ENCODE data around the gene TPSB2. TPM values are rescaled to one million over a fixed set of nuclear protein-coding genes. Genes with fewer than 3 reads are reported as not detected.

The TPSB2 gene
- total RNA-seq, 1 experiment from 2014 or later, result not detected

GRCh38 chr16:1198194-1198593 is 31.8 kb downstream of the TPSB2 start:
- Histone ChIP-seq H3K9ac (ENCODE audit: low read length) (no peak overlapping the region), H3K4me2 (ENCODE audit: low read length) (no peak overlapping the region), H3K36me3 (ENCODE audit: control insufficient read depth in 1 of 2, insufficient read depth in 2 of 2, low read length in 2 of 2) (no peaks in the 10 kb centered on the region), H2AFZ (ENCODE audit: low read depth, low read length, poor library complexity, severe bottlenecking) (no peak overlapping the region), H3K27ac (ENCODE audit: low read depth, low read length) (peak overlapping the region; percentile 29; the same call in 1 of the 2 replicates), H3K4me1 (ENCODE audit: control insufficient read depth in 1 of 2, insufficient read depth in 2 of 2, low read length in 2 of 2) (peaks cover 12 to 36% of the 10 kb centered on the region in 2 experiments), H3K79me2 (ENCODE audit: insufficient read depth, low read length) (no peaks in the 10 kb centered on the region), H3K27me3 (ENCODE audit: insufficient read depth, low read length) (no peaks in the 10 kb centered on the region), H3K9me3 (ENCODE audit: control insufficient read depth in 1 of 2, insufficient read depth in 1 of 2, low read depth in 1 of 2, low read length in 2 of 2) (no peaks in the 10 kb centered on the region), H3K4me3 (replicated peaks in 1 of 2; ENCODE audit: low read depth in 1 of 2, low read length in 2 of 2) (no peak overlapping the region), H3K9me2 (ENCODE audit: insufficient read depth) (no peaks in the 10 kb centered on the region), H4K20me1 (ENCODE audit: insufficient read depth) (no peaks in the 10 kb centered on the region)
- CTCF ChIA-PET, result interaction anchor here (1.0 kb wide), 1 partner anchor 95 kb away, joined by 5 read pairs; no protein-coding TSS in a partner anchor
- POLR2A ChIA-PET, result no interaction called here
- ATAC-seq (no peak), DNase-seq (ENCODE audit: low read depth, low spot score) (no peak)
- intact Hi-C loops (cut with micrococcal nuclease), result no loop called here
- no TSS peak for BruUV-seq (replicated peaks)
- no peak for TF ChIP-seq FOSL1 (IDR thresholded peaks at IDR 0.05; ENCODE audit: low read depth)
- RAD21 ChIA-PET (ENCODE audit: low non-redundant PET in 1 of 2, low total read pairs in 2 of 2, uncharacterized antibody in 2 of 2, unreplicated experiment in 2 of 2), result no interaction called here

GRCh38 chr16:1197237-1197866 is 32.6 kb downstream of the TPSB2 start:
- ChIA-PET RAD21 (ENCODE audit: low non-redundant PET in 1 of 2, low total read pairs in 2 of 2, uncharacterized antibody in 2 of 2, unreplicated experiment in 2 of 2) (no interaction called here), POLR2A (no interaction called here), CTCF (no interaction called here)
- BruUV-seq (replicated peaks), result no TSS peak
- TF ChIP-seq EGR1 (IDR thresholded peaks at IDR 0.05; ENCODE audit: low read depth) (no peak), POLR2A (IDR thresholded peaks at IDR 0.05; ENCODE audit: borderline replicate concordance, extremely low read depth, insufficient read depth, insufficient read length) (no peak), YY1 (IDR thresholded peaks at IDR 0.05; ENCODE audit: extremely low read depth, insufficient replicate concordance, low read depth, low read length) (no peak), ZFX (IDR thresholded peaks at IDR 0.05) (no peak), ELF1 (IDR thresholded peaks at IDR 0.05; ENCODE audit: borderline replicate concordance, low read depth) (no peak), ZNF274 (IDR thresholded peaks at IDR 0.05; ENCODE audit: low read depth, low read length) (no peak), SP1 (IDR thresholded peaks at IDR 0.05; ENCODE audit: low read depth) (no peak), TCF7L2 (IDR thresholded peaks at IDR 0.05; ENCODE audit: borderline replicate concordance, extremely low read depth, insufficient read depth, insufficient read length) (no peak), CTCF (IDR thresholded peaks at IDR 0.05 in 2 of 3, conservative IDR thresholded peaks at IDR 0.05 in 1 of 3; ENCODE audit: borderline replicate concordance in 1 of 3, insufficient read depth in 1 of 3, low read depth in 2 of 3, low read length in 2 of 3) (no peak), REST (IDR thresholded peaks at IDR 0.05; ENCODE audit: low read depth) (no peak), RAD21 (IDR thresholded peaks at IDR 0.05; ENCODE audit: low read depth) (no peak), FOSL1 (IDR thresholded peaks at IDR 0.05; ENCODE audit: low read depth) (no peak), POLR2AphosphoS5 (IDR thresholded peaks at IDR 0.05; ENCODE audit: low read depth, low read length) (no peak), EZH2 (IDR thresholded peaks at IDR 0.05) (no peak), EZH2phosphoT487 (IDR thresholded peaks at IDR 0.05; ENCODE audit: borderline replicate concordance) (no peak)
- Histone ChIP-seq H3K9me3 (ENCODE audit: control insufficient read depth in 1 of 2, insufficient read depth in 1 of 2, low read depth in 1 of 2, low read length in 2 of 2) (no peaks in the 10 kb centered on the region), H3K79me2 (ENCODE audit: insufficient read depth, low read length) (no peaks in the 10 kb centered on the region), H4K20me1 (ENCODE audit: insufficient read depth) (no peaks in the 10 kb centered on the region), H3K9ac (ENCODE audit: low read length) (no peak overlapping the region), H3K36me3 (ENCODE audit: control insufficient read depth in 1 of 2, insufficient read depth in 2 of 2, low read length in 2 of 2) (no peaks in the 10 kb centered on the region), H3K4me1 (ENCODE audit: control insufficient read depth in 1 of 2, insufficient read depth in 2 of 2, low read length in 2 of 2) (peaks cover 21 to 44% of the 10 kb centered on the region in 2 experiments), H2AFZ (ENCODE audit: low read depth, low read length, poor library complexity, severe bottlenecking) (no peak overlapping the region), H3K27me3 (ENCODE audit: insufficient read depth, low read length) (no peaks in the 10 kb centered on the region), H3K4me2 (ENCODE audit: low read length) (no peak overlapping the region), H3K4me3 (replicated peaks in 1 of 2; ENCODE audit: low read depth in 1 of 2, low read length in 2 of 2) (no peak overlapping the region), H3K27ac (ENCODE audit: low read depth, low read length) (no peak overlapping the region), H3K9me2 (ENCODE audit: insufficient read depth) (no peaks in the 10 kb centered on the region)
- ATAC-seq, result no peak
- intact Hi-C loops (cut with micrococcal nuclease), result no loop called here
- DNase-seq (ENCODE audit: low read depth, low spot score), result no peak
